GM12865 (cell line): ENCODE data around the gene ACTN1.
A peak's percentile ranks its signal among the peaks of the same experiment; 100 is the strongest.

Experiments
- DNase-seq: peaks from one replicate; pipeline ENCODE4 v3.0.0; 2010; ENCODE audit warnings: low read depth
- H3K4me3 ChIP-seq: 2 replicates; pipeline ENCODE4 v1.5.1; 2011; ENCODE audit warnings: mild to moderate bottlenecking, low read depth, low read length, control low read depth
- TF ChIP-seq, protein P1 (sequence below): IDR thresholded peaks from 2 replicates; pipeline ENCODE4 v1.5.1; 2011; ENCODE audit warnings: low read length, control low read depth, low read depth, inconsistent platforms; ENCODE audit not compliant: insufficient read depth; ENCODE audit errors: missing control alignments

ACTN1 gene

DNA sequence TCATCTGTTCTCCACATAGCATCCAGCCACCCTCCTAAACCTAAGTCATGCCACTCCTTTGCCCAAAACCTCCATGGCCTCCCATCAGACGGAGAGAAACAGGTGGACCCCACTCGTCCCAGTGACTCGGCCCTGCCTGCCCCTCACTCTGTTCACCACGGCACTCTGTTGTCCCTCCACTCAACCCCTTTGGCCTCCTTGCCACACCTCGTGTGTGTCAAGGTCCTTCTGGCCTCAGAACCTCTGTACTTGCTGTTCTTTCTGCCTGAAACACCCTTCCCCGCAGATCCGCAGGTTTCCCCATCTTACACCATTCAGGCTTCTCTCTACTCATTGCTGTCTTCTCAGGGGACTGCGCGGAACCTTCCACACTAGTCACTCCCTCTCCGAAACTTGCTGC is 24.5 kb upstream of the ACTN1 start:
- DNase-seq, result no peak
- H3K4me3 ChIP-seq, result no peak overlapping the region
- TF ChIP-seq, protein P1, sequence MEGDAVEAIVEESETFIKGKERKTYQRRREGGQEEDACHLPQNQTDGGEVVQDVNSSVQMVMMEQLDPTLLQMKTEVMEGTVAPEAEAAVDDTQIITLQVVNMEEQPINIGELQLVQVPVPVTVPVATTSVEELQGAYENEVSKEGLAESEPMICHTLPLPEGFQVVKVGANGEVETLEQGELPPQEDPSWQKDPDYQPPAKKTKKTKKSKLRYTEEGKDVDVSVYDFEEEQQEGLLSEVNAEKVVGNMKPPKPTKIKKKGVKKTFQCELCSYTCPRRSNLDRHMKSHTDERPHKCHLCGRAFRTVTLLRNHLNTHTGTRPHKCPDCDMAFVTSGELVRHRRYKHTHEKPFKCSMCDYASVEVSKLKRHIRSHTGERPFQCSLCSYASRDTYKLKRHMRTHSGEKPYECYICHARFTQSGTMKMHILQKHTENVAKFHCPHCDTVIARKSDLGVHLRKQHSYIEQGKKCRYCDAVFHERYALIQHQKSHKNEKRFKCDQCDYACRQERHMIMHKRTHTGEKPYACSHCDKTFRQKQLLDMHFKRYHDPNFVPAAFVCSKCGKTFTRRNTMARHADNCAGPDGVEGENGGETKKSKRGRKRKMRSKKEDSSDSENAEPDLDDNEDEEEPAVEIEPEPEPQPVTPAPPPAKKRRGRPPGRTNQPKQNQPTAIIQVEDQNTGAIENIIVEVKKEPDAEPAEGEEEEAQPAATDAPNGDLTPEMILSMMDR, result no peak

DNA sequence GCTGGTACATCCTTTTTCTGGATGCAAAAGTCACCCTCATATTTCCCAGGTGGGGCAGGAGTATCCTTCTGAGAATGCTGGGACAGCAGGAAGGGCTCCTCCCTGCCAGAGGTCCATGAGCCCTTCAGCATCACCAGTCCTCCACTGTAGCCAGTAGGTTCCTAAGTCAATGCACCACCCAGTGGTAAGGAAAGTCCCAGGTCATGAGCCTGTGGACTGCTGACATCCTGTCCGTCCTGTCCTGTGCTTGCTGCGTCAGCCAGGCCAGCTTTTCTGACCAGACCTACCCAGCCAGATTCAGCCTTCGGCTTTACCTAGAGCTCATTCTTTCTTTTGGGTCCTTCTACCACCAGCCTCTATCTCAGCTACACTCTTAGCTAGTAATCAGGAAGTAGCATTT is 23.0 kb upstream of the ACTN1 start:
- no peak overlapping the region for H3K4me3 ChIP-seq
- DNase-seq, result peak; percentile 17
- TF ChIP-seq, protein P1, result peak; percentile 11

DNA sequence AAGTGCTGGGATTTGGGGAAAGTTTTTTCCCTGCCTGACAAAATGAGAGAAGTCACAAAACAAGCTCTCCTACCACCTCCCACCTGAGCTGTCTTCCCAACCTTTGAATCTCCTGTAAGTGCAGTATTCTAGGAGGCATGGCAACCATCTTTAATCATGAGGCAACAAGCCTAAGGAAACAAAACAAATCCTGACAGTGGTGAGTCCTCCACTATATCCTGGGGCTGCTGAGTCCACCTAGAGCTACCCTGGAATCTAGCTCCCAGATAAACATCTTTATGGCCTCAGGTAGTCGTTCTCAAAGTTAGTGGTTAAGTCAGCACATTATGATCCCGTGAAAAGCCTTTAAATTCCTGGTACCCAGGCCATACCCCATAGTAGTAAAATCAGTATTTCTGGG is 22.3 kb upstream of the ACTN1 start:
- no peak overlapping the region for H3K4me3 ChIP-seq
- DNase-seq, result no peak
- TF ChIP-seq, protein P1, result no peak

DNA sequence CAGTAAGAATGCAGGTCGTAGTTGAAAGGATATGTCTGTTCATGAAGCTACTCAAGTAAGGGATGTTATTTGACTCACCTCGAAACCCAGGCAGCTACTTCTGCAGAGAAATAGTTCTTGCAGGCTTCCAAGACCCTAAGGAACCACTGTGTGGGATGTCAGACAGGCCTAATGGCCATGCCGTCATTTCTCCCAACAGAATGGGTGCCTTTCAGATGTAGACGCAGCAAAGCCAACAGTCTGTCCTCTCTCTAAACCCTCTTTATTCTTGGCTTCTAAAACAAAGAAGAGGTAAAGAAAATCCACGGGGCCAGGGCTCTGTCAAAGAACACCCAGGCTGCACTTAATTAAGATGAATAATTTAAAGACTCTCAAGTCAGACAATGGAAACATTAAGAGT is 19.0 kb upstream of the ACTN1 start:
- DNase-seq, result no peak
- H3K4me3 ChIP-seq, result no peak overlapping the region
- TF ChIP-seq, protein P1, result no peak

DNA sequence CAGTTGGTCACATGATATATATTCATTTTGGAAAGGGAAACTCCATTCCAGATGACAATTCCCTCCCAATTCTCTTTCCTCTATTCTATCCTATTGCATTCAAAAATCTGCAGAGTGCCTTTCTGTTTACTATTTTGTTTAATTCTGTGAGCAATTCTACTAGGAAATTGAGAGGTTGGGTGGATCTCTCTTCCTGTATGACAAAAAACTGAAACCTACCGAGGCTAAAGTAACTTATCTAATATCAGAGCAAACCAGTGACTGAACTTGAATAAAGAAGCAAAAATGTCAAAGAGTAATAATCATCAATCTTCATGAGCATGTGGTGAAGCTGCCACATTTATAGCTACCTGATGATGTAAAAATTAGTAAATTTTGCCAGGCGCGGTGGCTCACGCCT is 16.6 kb upstream of the ACTN1 start:
- DNase-seq, result no peak
- no peak overlapping the region for H3K4me3 ChIP-seq
- TF ChIP-seq, protein P1, result no peak

DNA sequence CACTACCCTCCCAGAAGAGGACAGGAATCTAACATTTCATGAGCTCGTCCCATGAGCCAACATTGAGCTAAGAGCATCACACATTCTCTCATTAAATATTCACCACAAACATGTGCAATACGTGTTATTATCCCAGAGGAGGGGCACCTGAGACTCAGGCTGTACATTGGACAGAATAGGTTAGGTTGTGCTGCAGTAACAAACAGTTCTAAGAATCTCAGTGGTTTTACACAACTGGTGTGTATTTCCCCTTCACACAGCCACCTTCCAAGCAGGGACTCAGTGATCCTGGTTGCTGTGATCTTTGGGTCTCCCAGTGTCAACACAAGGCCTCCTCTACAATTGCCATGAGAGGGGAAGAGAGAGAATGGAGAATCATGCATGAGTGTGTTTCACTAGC is 15.0 kb upstream of the ACTN1 start:
- no peak overlapping the region for H3K4me3 ChIP-seq
- TF ChIP-seq, protein P1, result no peak
- DNase-seq, result no peak

DNA sequence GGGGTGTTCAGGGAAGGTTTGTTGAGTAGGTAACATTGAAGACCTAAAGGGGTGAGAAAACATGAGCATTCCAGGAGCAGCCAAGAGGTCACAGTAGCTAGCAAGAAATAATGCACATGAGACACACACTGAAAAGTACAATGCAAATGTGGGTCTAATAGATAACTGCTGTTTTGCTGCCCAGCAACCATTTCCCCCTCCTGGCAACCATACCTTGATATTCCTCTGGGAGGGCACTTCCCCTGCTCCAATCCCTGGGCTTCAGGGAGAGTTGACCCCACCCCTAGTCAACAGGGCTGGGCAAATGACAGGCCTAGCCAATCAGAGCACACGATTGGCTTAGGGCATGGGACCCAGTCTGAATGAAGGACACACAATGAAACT is 8.5 kb upstream of the ACTN1 start:
- DNase-seq, result peak; percentile 11
- TF ChIP-seq, protein P1, result no peak
- no peak overlapping the region for H3K4me3 ChIP-seq
